H9 (cell line): Measurements from ENCODE around the gene HRH1. TPM values are rescaled to one million over a fixed set of nuclear protein-coding genes. Genes with fewer than 3 reads are reported as not detected.

Experiments
- DNase-seq: peaks from one replicate; pipeline ENCODE4 v3.0.0-alpha.2; 2017
- H2AFZ ChIP-seq: one replicate; pipeline ENCODE4 v1.6.1; 2013; ENCODE audit warnings: mild to moderate bottlenecking, low read length, control low read depth, moderate library complexity
- H2AK5ac ChIP-seq: 2 replicates; pipeline ENCODE4 v1.6.1; 2013; ENCODE audit warnings: low read length, control low read depth, mixed read lengths; ENCODE audit not compliant: insufficient read length
- H2BK120ac ChIP-seq: one replicate; pipeline ENCODE4 v1.6.1; 2013; ENCODE audit warnings: low read depth, mild to moderate bottlenecking, low read length, control low read depth, inconsistent platforms; ENCODE audit not compliant: poor library complexity, severe bottlenecking
- H2BK12ac ChIP-seq: 2 replicates; pipeline ENCODE4 v1.6.1; 2013; ENCODE audit warnings: low read length, control low read depth, mixed read lengths, low read depth; ENCODE audit not compliant: insufficient read length
- H2BK15ac ChIP-seq: 2 replicates; pipeline ENCODE4 v1.6.1; 2013; ENCODE audit warnings: low read depth, low read length, control low read depth
- H2BK20ac ChIP-seq: one replicate; pipeline ENCODE4 v1.6.1; 2013; ENCODE audit warnings: low read depth, mild to moderate bottlenecking, low read length, control low read depth, inconsistent platforms; ENCODE audit not compliant: poor library complexity, severe bottlenecking
- H2BK5ac ChIP-seq: 2 replicates; pipeline ENCODE4 v1.6.1; 2013; ENCODE audit warnings: low read length, control low read depth, mixed read lengths; ENCODE audit not compliant: insufficient read length
- H3K14ac ChIP-seq: 2 replicates; pipeline ENCODE4 v1.6.1; 2013; ENCODE audit warnings: low read length, control low read depth; ENCODE audit not compliant: insufficient read depth
- H3K18ac ChIP-seq: 2 replicates; pipeline ENCODE4 v1.6.1; 2013; ENCODE audit warnings: low read depth, mild to moderate bottlenecking, mixed read lengths, low read length, control low read depth; ENCODE audit not compliant: insufficient read length
- H3K23ac ChIP-seq: 2 replicates; pipeline ENCODE4 v1.6.1; 2013; ENCODE audit warnings: low read length, control low read depth, mixed read lengths, low read depth; ENCODE audit not compliant: insufficient read length
- H3K23me2 ChIP-seq: 2 replicates; pipeline ENCODE4 v1.6.1; 2013; ENCODE audit warnings: low read depth, mild to moderate bottlenecking, mixed read lengths, low read length, control low read depth; ENCODE audit not compliant: insufficient read length, poor library complexity, severe bottlenecking
- H3K27ac ChIP-seq: 2 replicates; pipeline ENCODE4 v1.5.1; 2013; ENCODE audit warnings: low read length, control low read depth, mixed read lengths, low read depth; ENCODE audit not compliant: insufficient read length
- H3K27me3 ChIP-seq: 2 replicates; pipeline ENCODE4 v1.6.1; 2013; ENCODE audit warnings: low read length, control low read depth, inconsistent platforms; ENCODE audit not compliant: insufficient read depth
- H3K4ac ChIP-seq: 2 replicates; pipeline ENCODE4 v1.6.1; 2013; ENCODE audit warnings: low read depth, mild to moderate bottlenecking, control low read depth, inconsistent platforms, low read length, moderate library complexity
- H3K4me1 ChIP-seq: 2 replicates; pipeline ENCODE4 v1.6.1; 2013; ENCODE audit warnings: low read length, control low read depth, inconsistent platforms; ENCODE audit not compliant: insufficient read depth
- H3K4me2 ChIP-seq: 2 replicates; pipeline ENCODE4 v1.6.1; 2013; ENCODE audit warnings: low read length, control low read depth, mixed read lengths; ENCODE audit not compliant: insufficient read length, insufficient read depth
- H3K56ac ChIP-seq: 2 replicates; pipeline ENCODE4 v1.6.1; 2013; ENCODE audit warnings: low read depth, mild to moderate bottlenecking, mixed read lengths, low read length, control low read depth; ENCODE audit not compliant: insufficient read length
- H3K79me1 ChIP-seq: 2 replicates; pipeline ENCODE4 v1.6.1; 2013; ENCODE audit warnings: low read depth, mild to moderate bottlenecking, moderate library complexity, low read length, control low read depth, inconsistent platforms; ENCODE audit not compliant: insufficient read depth, poor library complexity, severe bottlenecking
- H3K79me2 ChIP-seq: 2 replicates; pipeline ENCODE4 v1.6.1; 2013; ENCODE audit warnings: low read length, control low read depth, inconsistent platforms; ENCODE audit not compliant: insufficient read depth
- H3K9ac ChIP-seq: 2 replicates; pipeline ENCODE4 v1.6.1; 2013; ENCODE audit warnings: low read length, control low read depth, mixed read lengths; ENCODE audit not compliant: insufficient read length; ENCODE audit errors: extremely low read depth
- H3K9me3 ChIP-seq: one replicate; pipeline ENCODE4 v1.6.1; 2013; ENCODE audit warnings: low read depth, low read length, inconsistent platforms; ENCODE audit not compliant: control insufficient read depth
- H3T11ph ChIP-seq: one replicate; pipeline ENCODE4 v1.6.1; 2013; ENCODE audit warnings: mild to moderate bottlenecking, low read length, control low read depth, inconsistent platforms
- H4K20me1 ChIP-seq: one replicate; pipeline ENCODE4 v1.6.1; 2013; ENCODE audit not compliant: control insufficient read depth, insufficient read length, insufficient read depth
- H4K5ac ChIP-seq: 2 replicates; pipeline ENCODE4 v1.6.1; 2013; ENCODE audit warnings: low read depth, mild to moderate bottlenecking, mixed read lengths, low read length, control low read depth; ENCODE audit not compliant: insufficient read length
- H4K8ac ChIP-seq: replicated peaks from 2 replicates; pipeline ENCODE4 v1.6.1; 2013; ENCODE audit warnings: low read length, control low read depth, mixed read lengths, low read depth; ENCODE audit not compliant: insufficient read length
- H4K91ac ChIP-seq: 2 replicates; pipeline ENCODE4 v1.6.1; 2013; ENCODE audit warnings: low read depth, mild to moderate bottlenecking, moderate library complexity, mixed read lengths, low read length, control low read depth; ENCODE audit not compliant: insufficient read length
- H3K27ac Mint-ChIP-seq, 3 experiments: 2 replicates in 2 of 3; 3 replicates in 1 of 3; pipeline ENCODE4 v1.8.0; 2020 to 2021; ENCODE audit warnings: mixed read lengths in 3 of 3, mild to moderate bottlenecking in 1 of 3, moderate library complexity in 1 of 3
- H3K27me3 Mint-ChIP-seq: 2 replicates; pipeline ENCODE4 v1.8.0; 2021; ENCODE audit warnings: low read depth, mild to moderate bottlenecking, moderate library complexity, mixed read lengths
- H3K36me3 Mint-ChIP-seq, 3 experiments: 2 replicates in 2 of 3; 3 replicates in 1 of 3; pipeline ENCODE4 v1.8.0; 2020 to 2021; ENCODE audit warnings: low read depth in 3 of 3, mixed read lengths in 3 of 3; ENCODE audit not compliant: insufficient read depth in 1 of 3
- H3K4me1 Mint-ChIP-seq, 2 experiments: 2 replicates each; pipeline ENCODE4 v1.8.0; 2020; ENCODE audit warnings: mixed read lengths in 2 of 2
- H3K4me3 Mint-ChIP-seq, 2 experiments: 2 replicates in 1 of 2; 3 replicates in 1 of 2; pipeline ENCODE4 v1.8.0; 2020 to 2021; ENCODE audit warnings: mild to moderate bottlenecking in 2 of 2, mixed read lengths in 2 of 2, moderate library complexity in 1 of 2
- H3K9me3 Mint-ChIP-seq, 2 experiments: 2 replicates in 1 of 2; 3 replicates in 1 of 2; pipeline ENCODE4 v1.8.0; 2020; ENCODE audit warnings: mild to moderate bottlenecking in 2 of 2, mixed read lengths in 2 of 2, moderate library complexity in 1 of 2
- WGBS: extraction: QIAGEN DNeasy Blood & Tissue Kit; methylation state at CpG from one replicate; pipeline ENCODE4 v1.1.7; 2013; ENCODE audit warnings: missing lambda C conversion rate, low lambda C conversion rate, mixed read lengths; ENCODE audit not compliant: insufficient read length; ENCODE audit errors: extremely low coverage; 5-methylcytosine and 5-hydroxymethylcytosine counted together
- total RNA-seq: library from RNA; stranded (reverse); gene quantifications from 2 replicates; pipeline ENCODE4 v1.2.1, GENCODE V29; 2021
- TF ChIP-seq, protein P1 (sequence below): fragments of 200-600 bp; sonication (generic); conservative IDR thresholded peaks from 3 replicates; pipeline ENCODE4 v1.8.0; 2021; ENCODE audit warnings: antibody characterized with exemption, mild to moderate bottlenecking

The HRH1 gene
- total RNA-seq, 1 experiment from 2014 or later: 0.74 TPM

DNA sequence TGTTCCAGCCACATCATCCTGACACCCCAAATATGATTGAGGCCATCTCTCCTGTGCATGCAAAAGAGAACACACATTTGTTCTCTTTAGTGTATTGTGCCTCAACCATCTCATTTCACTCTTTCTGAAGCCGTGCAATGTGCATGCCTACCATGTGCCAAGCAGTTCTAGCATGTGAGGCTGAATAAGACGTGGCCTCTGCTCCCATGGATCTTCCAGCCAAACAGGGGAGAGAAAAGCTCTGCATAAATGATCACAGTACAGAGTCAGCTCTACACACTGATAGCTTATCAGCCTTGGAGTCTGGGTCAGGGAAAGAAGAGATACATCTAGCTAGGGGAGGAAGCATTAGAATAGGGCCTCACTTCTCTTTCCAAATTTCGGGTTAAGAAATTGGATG, 69.7 kb downstream of the HRH1 start:
- H3K79me1 ChIP-seq: no peaks in the 10 kb centered on the region
- peak overlapping the region; percentile 50 for H2AK5ac ChIP-seq
- Mint-ChIP-seq H3K9me3 (no peaks in the 10 kb centered on the region), H3K36me3 (no peaks in the 10 kb centered on the region), H3K4me1 (peaks cover 0 to under 1% of the 10 kb centered on the region in 2 experiments; a peak in 2 of 4 replicates), H3K27ac (no peak overlapping the region; a peak in 1 of 7 replicates), H3K27me3 (peaks cover 5% of the 10 kb centered on the region), H3K4me3 (no peak overlapping the region)
- H2BK5ac ChIP-seq: no peak overlapping the region
- no peak overlapping the region for H3K4ac ChIP-seq
- no peak overlapping the region for H2AFZ ChIP-seq
- H3K56ac ChIP-seq: no peak overlapping the region
- peak overlapping the region; percentile 69 for H4K8ac ChIP-seq
- no CpG with 5 or more reads among the region's 3 CpGs for WGBS
- no peak overlapping the region for H3K18ac ChIP-seq
- no peaks in the 10 kb centered on the region for H3K79me2 ChIP-seq
- H3K9ac ChIP-seq: no peak overlapping the region
- no peak overlapping the region for H3K27ac ChIP-seq
- H4K91ac ChIP-seq: no peak overlapping the region
- H2BK15ac ChIP-seq: no peak overlapping the region
- H3K4me1 ChIP-seq: no peaks in the 10 kb centered on the region
- no peak overlapping the region for H2BK120ac ChIP-seq
- H3K4me2 ChIP-seq: no peak overlapping the region
- no peak overlapping the region for H3T11ph ChIP-seq
- H3K14ac ChIP-seq: no peak overlapping the region
- H2BK20ac ChIP-seq: no peak overlapping the region
- DNase-seq: no peak
- TF ChIP-seq, protein P1, sequence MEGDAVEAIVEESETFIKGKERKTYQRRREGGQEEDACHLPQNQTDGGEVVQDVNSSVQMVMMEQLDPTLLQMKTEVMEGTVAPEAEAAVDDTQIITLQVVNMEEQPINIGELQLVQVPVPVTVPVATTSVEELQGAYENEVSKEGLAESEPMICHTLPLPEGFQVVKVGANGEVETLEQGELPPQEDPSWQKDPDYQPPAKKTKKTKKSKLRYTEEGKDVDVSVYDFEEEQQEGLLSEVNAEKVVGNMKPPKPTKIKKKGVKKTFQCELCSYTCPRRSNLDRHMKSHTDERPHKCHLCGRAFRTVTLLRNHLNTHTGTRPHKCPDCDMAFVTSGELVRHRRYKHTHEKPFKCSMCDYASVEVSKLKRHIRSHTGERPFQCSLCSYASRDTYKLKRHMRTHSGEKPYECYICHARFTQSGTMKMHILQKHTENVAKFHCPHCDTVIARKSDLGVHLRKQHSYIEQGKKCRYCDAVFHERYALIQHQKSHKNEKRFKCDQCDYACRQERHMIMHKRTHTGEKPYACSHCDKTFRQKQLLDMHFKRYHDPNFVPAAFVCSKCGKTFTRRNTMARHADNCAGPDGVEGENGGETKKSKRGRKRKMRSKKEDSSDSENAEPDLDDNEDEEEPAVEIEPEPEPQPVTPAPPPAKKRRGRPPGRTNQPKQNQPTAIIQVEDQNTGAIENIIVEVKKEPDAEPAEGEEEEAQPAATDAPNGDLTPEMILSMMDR: no peak
- no peaks in the 10 kb centered on the region for H3K9me3 ChIP-seq
- no peaks in the 10 kb centered on the region for H3K23me2 ChIP-seq
- H4K20me1 ChIP-seq: no peaks in the 10 kb centered on the region
- H3K27me3 ChIP-seq: no peaks in the 10 kb centered on the region
- peak overlapping the region; percentile 72 for H4K5ac ChIP-seq
- H2BK12ac ChIP-seq: no peak overlapping the region
- peak overlapping the region; percentile 83 for H3K23ac ChIP-seq
